Mesenteric fat pad (tissue), 1 donor: ENCODE data around the gene CCDC141. TPM values are rescaled to one million over a fixed set of nuclear protein-coding genes. Genes with fewer than 3 reads are reported as not detected.
"Not testable (repeated sequence)": the region's sequence is repeated elsewhere in the genome, so short reads cannot be mapped to it uniquely, and the experiment has no call there.

Source experiments
- DNase-seq: peaks from one replicate; pipeline ENCODE4 v3.0.0-alpha.2; 2020; ENCODE audit warnings: low spot score
- long read RNA-seq: library from polyadenylated mRNA; unstranded; transcript quantifications from one replicate; pipeline ENCODE4 v2.0.0, GENCODE V29; 2020
- total RNA-seq: library from RNA; stranded (reverse); fragmentation: NEBNext Ultra II Directional; extraction: Animal tissue kit (Norgen Biotek cat#: 25700); gene quantifications from one replicate; pipeline ENCODE4 v1.2.1, GENCODE V29; 2021
- donor health status: DM: yes; HTN: yes; CAD: no.

Gene CCDC141, protein sequence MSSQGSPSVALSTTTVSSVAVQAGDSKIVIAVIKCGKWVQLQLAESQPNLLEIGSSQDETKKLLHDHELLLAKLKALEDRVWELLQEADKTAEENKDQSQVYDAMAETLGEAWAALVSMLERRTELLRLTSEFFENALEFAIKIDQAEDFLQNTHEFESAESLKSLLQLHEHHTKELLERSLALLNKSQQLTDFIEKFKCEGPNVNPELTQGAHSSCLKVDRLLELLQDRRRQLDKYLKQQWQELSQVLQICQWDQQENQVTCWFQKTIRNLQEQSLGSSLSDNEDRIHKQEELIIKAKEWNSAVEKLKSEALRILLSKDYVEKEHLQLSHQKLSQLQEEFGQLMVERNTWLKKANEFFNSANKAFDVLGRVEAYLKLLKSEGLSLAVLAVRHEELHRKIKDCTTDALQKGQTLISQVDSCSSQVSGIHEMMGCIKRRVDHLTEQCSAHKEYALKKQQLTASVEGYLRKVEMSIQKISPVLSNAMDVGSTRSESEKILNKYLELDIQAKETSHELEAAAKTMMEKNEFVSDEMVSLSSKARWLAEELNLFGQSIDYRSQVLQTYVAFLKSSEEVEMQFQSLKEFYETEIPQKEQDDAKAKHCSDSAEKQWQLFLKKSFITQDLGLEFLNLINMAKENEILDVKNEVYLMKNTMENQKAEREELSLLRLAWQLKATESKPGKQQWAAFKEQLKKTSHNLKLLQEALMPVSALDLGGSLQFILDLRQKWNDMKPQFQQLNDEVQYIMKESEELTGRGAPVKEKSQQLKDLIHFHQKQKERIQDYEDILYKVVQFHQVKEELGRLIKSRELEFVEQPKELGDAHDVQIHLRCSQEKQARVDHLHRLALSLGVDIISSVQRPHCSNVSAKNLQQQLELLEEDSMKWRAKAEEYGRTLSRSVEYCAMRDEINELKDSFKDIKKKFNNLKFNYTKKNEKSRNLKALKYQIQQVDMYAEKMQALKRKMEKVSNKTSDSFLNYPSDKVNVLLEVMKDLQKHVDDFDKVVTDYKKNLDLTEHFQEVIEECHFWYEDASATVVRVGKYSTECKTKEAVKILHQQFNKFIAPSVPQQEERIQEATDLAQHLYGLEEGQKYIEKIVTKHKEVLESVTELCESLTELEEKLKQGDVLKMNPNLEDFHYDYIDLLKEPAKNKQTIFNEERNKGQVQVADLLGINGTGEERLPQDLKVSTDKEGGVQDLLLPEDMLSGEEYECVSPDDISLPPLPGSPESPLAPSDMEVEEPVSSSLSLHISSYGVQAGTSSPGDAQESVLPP (N-terminal part only)
- 6.4 TPM for total RNA-seq
- long read RNA-seq, partial matches to known transcripts: 5 of 9 reads
- long read RNA-seq, other reads (novel, unspliced or antisense): 4 of 9 reads

DNA sequence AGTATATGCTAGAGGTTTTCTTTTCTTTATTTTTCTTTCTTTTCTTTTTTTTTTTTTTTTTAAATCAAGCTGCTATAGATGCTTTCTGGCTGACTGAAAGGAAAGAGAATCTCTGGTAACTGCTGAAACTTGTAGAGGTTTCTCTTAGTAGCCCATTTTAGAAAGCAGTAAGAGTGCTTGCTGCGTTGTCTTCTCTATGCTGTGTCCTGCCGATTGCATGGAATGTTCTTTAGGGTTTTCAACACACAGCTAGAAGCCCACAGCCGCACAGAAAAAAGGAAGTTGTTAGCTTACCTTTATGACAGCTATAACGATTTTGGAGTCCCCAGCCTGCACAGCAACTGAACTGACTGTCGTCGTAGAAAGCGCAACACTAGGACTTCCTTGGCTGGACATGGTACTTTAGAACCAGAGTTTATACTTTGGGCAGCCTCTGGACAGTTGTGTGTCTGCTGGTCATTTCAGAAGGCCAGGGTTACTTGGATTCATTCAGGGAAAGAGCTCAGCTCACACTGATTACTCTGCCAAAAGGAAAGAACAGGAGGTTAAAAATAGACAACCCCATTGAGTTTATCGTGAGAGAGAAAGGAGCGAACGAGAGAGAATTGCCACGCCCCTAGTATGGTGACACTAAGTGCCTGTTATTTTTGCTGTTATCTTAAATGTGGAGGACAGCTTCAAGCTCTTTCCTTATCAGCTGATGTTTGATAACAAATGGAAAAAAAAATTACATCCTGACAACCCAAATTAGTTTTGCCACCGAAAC is at the start of gene CCDC141:
TSS of gene CCDC141 (minus strand) at position 592 of the 766 bp plus-strand sequence. CDS start at position 396, 196 bp downstream.
- DNase-seq: no peak

DNA sequence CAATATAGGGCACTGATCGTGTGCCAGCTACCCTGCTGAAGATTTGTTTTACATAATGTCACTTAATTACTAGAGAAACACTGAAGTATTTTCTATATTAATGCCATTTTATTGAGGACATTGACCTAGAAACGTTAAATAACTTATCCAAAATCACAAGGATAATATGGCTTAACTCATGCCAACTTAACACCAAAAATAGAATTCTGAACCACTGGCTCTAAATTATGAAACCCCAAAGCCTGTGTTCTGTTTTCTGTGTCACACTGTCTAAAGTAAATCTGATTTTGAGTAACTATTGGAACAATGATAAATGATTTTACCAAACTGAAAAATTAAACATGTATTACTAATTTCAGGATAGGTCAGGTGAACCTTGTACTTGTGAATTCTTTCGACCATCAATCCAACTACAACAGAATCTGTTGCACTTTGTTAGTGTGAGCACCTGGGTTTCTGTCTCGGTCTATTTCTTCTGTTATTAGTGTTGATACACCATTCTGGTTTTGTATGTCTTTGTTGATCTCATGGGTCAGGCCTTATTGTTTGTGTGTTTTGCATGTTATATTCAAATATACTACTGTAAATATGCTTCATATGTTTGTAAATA is 48.2 kb upstream of the CCDC141 start:
- no peak for DNase-seq

DNA sequence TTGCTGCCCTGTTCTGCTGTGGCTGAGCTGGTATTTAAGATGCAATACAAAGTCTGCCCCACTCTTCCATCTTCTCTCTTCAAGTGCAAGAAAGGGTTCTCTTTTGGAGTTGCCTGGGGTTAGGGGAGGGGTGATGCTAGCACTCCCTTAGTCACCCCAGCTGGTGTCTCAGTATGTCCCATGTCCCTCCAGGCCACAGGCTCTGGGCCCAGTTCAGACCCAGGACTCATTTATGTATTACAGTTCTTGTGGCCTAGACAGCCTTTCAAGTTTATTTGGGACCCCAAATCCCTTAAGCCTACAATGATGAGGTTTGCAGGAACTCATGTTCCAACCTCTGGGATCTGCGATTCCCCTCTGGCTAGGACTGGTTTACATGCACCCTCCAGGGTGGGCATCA is 47.2 kb upstream of the CCDC141 start:
- DNase-seq: no peak

DNA sequence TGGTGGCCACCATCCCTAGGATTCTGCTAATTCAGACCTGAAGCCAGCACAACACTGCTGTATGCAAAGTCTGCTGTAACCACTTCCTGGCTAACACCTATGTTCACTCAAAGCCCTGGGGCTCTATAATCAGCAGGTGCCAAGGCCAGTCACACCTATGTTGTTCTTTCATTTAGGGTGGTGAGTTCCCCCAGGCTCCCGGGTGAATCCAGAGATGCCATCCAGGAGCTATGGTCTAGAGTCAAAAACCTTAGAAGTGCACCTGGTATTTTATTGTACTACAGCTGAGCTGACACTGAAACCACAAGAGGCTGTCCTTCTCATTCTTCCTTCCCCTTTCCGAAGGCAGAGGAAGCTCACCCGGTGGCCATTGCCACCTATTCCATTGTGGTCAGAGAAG is 46.2 kb upstream of the CCDC141 start:
- no peak for DNase-seq

DNA sequence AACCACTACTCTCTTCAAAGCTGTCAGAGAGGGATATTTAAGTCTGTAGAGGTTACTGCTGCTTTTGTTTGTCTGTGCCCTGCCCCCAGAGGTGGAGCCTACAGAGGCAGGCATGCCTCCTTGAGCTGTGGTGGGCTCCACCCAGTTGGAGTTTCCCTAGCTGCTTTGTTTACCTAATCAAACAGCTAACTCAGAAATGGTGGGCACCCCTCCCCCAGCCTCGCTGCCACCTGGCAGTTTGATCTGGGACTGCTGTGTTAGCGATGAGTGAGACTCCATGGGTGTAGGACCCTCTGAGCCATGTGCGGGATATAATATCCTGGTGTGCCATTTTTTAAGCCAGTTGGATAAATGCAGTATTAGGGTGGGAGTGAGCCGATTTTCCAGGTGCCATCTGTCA is 43.0 kb upstream of the CCDC141 start:
- not testable (repeated sequence) for DNase-seq

DNA sequence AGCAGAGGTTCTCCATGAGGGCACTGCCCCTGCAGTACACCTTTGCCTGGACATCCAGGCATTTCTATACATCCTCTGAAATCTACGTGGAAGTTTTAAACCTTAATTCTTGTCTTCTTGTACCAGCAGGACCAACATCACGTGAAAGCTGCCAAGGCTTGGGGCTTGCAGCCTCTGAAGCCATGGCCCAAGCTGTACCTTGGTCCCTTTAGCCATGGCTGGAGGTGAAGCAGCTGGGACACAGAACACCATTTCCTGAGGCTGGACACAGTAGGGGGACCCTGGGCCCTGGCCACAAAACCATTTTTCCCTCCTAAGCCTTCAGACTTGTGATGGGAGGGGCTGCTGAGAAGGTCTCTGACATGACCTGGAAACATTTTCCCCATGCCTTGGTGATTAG is 32.8 kb upstream of the CCDC141 start:
- DNase-seq: no peak

DNA sequence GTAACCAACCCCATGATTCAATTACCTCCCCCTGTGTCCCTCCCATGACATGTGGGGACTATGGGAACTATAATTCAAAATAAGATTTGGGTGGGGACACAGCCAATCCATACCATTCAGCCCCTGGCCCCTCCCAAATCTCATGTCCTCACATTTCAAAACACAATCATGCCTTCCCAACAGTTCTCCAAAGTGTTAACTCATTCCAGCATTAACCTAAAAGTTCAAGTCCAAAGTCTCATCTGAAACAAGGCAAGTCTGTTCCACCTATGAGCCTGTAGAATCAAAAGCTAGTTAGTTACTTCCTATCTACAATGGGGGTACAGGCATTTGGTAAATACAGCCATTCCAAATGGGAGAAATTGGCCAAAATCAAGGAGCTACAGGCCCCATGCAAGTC is 32.0 kb upstream of the CCDC141 start:
- no peak for DNase-seq

DNA sequence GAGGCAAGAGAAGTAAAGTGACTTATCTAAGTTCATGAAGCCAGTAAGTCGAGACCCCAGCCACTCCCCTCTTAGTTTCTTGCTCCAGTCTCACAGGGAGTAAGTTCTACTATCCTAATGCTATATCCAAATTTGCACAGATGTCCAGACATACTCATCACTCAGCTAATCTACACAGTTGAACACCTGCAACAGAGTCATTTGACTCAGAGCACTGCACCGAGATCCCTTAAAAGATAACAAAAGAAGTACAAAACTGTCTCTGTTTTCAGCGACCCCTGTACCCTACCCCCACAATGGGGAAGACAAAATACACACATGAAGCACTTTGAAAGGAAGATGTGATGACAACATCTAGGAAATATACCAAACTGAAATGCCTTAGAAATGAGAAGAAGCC is 22.6 kb upstream of the CCDC141 start:
- no peak for DNase-seq

DNA sequence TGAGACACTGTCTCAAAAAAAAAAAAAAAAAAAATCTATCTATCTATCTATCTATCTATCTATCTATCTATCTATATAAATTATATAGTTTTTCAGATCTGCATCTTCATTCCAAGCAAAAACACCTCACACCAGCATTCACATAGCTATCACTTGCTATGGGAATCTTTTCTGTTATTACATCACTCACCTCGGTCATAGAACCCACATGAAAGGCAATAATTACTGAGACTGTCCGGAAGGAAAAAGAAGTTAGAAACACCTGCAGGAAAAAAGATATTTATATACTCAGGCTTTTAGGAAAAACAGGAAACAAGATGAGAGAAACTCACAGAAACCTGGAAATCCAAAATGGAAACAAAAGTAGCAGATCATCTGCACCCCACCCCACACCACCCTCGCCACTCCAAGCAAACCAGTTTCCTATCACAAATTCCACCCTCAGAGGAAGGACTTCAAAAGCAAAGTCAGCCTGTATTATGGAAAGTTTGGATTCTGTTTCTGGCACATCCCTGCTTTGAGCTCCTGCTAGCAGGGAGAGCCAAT is 21.9 kb upstream of the CCDC141 start:
- DNase-seq: no peak

DNA sequence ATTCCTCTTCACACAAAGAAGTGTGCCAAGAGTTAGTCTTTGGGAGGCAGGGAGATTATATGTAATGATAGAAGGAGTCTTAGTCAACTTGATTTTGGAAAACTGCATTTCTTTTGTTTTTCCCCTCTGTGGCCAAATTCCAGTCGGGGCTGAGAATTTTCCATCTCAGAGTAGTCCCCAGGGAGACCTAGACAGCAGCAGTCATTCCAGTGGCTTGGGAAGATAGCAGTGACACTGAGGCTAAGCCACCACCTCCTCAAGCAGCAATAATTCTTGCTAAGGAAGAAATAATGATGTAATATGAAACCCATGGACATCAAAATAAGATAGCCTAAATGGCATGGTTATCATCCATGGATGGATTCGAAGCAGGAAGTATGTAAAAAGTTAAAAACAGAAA is 21.0 kb upstream of the CCDC141 start:
- no peak for DNase-seq

DNA sequence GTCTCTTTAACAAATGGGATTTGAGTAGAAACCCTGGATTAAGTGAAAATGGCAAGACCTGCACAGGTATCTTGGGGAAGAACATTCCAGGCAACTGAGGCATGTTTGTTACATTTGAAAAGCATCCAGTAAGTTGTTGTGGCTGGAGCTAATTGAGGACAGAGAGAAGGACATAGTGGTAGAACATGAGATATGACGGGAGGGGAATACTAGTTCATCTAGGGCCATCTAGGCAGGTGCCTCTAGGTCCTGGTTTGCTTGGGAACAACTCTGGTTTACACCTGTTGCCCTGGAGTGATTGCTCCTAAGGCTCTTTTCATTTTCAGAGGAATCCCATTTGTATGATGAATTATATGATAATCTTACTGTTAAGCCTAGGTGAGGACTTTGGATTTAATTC is 19.7 kb upstream of the CCDC141 start:
- no peak for DNase-seq

DNA sequence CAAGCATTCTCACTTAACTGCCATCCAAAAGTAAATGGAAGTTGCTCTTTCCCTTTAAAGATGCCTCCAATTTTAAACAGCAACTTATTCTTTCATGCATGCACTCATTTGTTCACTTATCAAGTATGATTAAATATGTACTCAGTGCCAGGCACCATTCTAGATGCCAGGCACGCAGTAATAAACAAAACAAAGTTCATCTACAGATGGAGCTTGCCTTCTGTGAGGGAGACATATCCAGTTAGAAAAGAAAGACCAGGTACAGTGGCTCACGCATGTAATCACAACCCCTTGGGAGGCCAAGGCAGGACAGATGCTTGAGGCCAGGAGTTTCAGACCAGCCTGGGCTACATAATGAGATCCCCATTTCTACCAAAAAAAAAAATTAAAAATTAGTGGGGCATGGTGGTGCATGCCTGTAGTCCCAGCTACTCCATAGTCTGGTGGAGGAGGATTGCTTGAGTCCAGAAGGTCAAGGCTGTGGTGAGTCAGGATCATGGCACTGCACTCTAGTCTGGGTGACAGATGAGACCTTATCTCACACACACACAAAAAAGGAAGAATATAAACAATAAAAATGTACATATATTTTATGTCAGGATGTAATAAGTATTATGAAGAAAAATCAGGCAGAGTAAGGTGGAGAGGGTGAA is 19.2 kb upstream of the CCDC141 start:
- no peak for DNase-seq

DNA sequence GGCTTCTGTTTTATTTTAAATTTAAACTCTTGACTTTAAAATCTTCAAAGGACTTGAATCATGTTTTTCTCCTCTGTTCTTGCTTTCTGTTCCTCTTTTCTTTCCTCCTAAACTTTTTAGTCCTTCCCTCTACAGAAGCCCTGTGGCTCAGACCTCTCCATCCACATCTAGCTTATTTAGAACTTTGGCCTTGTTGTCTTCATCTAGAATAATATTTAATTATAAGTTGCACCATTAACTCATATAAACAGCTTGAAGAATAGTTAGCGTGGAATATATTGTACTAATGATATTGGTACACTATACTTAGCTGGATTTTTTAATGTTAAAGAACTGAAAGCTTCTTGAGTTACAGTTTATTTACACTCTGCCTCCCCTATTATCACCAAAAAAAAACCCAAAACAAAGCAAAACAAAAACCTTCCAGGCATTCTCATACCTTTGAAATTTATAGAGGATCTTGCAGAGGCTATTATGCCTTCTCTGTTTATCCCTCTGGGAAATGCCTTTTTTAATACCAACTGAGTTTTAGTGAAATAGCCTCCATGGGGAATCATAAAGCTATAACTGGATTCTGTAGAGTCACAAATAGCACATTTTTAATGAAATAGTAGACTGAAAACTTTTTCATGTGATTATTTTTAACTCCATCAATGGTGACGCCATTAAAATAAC is 9.2 kb upstream of the CCDC141 start:
- no peak for DNase-seq

DNA sequence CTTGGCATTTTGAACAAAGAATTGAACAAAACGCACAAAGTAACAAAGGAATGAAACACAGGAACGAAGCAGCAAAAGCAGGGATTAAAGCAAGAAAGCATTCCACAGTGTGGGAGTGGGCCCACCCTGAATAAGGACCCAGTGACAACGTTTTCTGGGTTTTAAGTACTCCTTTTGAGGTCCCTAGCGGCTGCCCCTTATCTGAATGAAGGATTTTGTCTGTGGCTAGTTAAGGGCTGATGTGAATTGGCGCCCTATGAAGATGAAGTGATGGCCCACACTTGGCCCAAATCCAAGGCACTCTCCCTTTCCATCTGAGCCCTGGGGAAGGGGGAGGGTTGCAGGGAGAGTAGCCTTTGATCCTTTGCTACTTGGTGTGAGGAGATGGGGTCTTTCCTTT is 7.8 kb upstream of the CCDC141 start:
- no peak for DNase-seq

DNA sequence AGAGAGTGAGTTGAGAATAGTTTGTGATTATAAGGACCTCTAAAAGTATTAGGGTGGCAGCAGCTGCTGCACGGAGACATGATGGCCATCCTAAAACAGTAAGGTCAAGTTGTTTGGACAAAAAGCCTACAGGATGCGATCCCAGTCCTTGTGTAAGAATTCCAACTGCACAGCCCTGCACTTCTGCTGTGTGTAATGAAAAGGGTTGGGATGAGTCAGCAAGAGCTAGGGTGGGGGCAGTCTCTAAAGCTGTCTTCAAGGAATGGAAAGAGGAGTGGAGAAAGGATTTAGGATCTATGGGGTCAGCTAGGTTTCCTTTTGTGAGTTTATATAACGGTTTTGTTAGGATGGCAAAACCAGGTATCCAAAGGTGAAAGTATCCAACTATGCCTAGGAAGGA is 3.6 kb upstream of the CCDC141 start:
- not testable (repeated sequence) for DNase-seq

DNA sequence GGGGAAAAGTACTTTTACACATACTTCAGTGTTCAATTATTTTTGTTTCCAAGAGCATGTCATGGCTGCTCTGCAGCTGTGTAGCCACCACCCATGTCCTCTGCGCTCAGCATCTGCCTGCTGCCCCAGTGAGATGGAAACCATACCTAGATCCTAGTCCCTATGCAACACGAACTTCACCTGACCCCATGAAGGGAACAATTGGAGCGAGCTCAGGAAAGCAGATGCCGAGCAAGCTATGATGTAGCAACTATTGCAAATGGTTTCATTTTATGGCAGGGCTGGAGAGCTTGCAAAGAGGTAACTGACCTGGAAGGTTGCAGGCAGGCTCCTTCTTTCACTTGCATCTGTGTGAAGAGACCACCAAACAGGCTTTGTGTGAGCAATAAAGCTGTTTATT is 1.3 kb upstream of the CCDC141 start:
- no peak for DNase-seq

DNA sequence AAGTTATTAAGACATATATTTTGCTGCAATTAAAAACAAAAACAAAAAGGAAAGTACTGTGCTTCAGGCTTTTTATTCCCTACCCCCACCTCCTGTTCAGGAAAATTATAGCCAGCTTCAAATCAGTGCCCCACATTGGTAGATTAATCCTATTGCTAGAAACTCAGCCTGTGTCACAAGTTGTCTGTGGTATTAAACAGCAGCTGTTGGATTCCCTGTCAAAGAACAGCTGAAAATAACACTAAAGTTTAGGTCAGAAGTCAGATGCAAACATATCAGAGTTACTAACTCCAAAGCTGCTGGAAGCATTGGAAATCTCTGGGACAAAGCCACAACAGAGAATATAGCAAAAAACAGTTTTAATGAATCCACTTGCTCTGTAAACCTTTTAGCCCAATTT is 818 bp upstream of the CCDC141 start:
- DNase-seq: no peak

DNA sequence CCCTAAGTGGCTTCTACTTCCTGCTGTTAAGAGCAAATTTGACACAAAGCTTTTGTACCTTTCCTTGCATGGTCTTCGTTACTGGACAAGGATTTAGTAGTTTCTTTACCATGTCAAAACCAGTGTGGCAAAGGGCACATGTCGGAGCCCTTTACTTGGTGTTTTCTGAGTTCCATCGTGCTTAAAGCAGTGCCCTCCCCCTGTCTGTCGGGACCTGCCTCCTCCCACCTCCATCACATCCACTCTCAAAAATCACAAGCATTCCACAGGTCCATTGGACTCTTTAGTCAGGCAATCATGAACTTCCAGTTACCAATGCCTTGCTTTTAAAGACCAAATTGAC is 763 bp downstream of the CCDC141 start:
- no peak for DNase-seq

DNA sequence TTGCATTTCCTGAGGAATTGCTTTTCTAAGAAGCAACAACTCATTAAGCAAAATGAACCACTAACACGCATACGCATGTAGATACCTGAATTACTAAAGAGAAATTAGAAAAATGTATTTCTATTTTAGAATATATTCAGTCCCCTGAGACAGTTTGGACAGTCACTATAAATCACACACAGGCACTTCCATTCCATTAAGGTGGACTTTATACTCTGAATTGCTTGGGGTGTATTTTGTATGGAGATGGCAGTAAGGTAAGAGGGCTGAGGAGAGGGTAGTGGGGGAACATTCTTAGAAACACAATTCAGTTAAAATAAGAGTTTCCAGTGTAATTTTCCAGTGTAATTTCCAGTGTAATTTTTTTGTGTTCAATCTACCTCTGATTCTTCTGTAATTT is 1.8 kb downstream of the CCDC141 start:
- no peak for DNase-seq
